Mucosa of descending colon (tissue), 3 donors: ENCODE measurements around the gene NUDT3. TPM values are rescaled to one million over a fixed set of nuclear protein-coding genes. Genes with fewer than 3 reads are reported as not detected.

Experiments used
- ATAC-seq: fragments of 200-7000 bp; cut with Tn5 transposase; one replicate; pipeline ENCODE4 v1.9.1; 2020; ENCODE audit warnings: mild to moderate bottlenecking, moderate library complexity
- DNase-seq, 3 donors: peaks; one replicate each; pipeline ENCODE4 v3.0.0-alpha.2; 2020
- H3K36me3 ChIP-seq: fragments of 200-600 bp; one replicate; pipeline ENCODE4 v1.8.0; 2021; ENCODE audit warnings: low read depth, mild to moderate bottlenecking
- H3K4me1 ChIP-seq: fragments of 200-600 bp; one replicate; pipeline ENCODE4 v1.8.0; 2021; ENCODE audit warnings: low read depth, mild to moderate bottlenecking
- H3K4me3 ChIP-seq: fragments of 200-600 bp; one replicate; pipeline ENCODE4 v1.8.0; 2021; ENCODE audit warnings: mild to moderate bottlenecking
- H3K9me3 ChIP-seq: fragments of 200-600 bp; one replicate; pipeline ENCODE4 v1.8.0; 2021; ENCODE audit warnings: mild to moderate bottlenecking
- intact Hi-C, 2 donors: fragments of 100-400 bp; cut with DNase I in 1 of 2; cut with micrococcal nuclease in 1 of 2; formaldehyde crosslinking; loops; one replicate each; pipeline versions ENCODE4 v1.11.0 to v1.11.1; 2022; cut with DNase I, micrococcal nuclease
- total RNA-seq, 3 donors: library from RNA; stranded (reverse); fragmentation: NEBNext Ultra II Directional in 2 of 3; extraction: Animal tissue kit (Norgen Biotek cat#: 25700) in 2 of 3; gene quantifications; one replicate each; pipeline versions ENCODE4 v1.2.1 to v1.2.4, GENCODE V29; 2021 to 2023
- TF ChIP-seq, protein P1 (sequence below): fragments of 200-600 bp; IDR thresholded peaks from one replicate; pipeline ENCODE4 v1.8.0; 2022; ENCODE audit warnings: antibody characterized with exemption, mild to moderate bottlenecking
- donor health status: DM: no; HTN: no; CAD: no; lungs with moderate emphysema.
- donor health status: DM: no; HTN: no; CAD: no.
- donor health status: DM: no; HTN: yes; CAD: no.

Gene NUDT3
- total RNA-seq, 3 donors from 2014 or later: 19.1 to 48.7 (median 26.7) TPM

DNA sequence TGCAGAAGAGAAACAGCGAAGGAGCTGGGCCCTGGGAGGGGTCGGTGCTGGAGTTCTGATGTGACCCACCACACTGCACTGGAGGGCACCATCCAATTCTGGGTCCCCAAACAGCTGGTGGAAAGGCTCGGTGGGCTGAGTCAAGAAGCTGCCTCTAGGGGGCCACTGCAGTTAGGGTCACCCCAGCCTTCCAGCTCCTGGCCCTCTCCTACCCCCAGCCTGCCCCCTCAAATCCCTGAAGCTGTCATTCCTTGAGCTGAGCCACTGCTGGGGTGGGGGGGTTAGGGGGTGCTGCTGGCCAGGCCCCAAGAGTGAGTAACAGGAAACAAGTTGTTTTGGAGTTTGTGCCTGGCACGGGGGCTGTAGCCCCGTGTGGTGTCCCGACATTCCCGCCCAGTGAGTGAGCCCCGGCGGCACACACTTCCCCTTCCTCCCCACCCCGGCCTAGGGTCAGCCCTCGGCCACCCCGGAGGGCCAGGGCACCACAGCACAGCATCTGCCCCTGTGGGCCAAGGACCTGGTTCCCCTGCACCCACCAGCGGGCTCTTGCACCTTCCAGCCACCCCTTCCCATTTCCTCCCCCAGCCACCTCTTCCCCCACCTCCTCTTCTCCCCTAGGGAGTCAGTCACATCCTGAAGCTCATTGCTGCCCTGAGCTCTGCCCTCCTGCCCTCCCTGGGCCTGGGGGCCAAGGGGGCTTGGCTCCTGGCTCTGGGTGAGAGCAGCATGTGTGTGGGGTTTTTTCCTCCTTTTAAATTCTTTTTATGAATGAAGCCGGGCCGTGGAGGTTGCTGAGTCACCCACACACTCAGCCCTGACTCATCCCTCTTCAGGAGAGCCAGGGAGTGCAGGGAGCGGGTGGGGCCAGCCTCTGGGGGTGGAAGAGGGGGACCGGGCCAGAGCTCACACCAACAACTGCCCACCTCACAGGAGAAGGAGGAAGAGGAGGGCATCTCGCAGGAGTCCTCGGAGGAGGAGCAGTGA lies 148.3 kb downstream of the NUDT3 start:
- no peak overlapping the region for H3K4me3 ChIP-seq
- TF ChIP-seq, protein P1, sequence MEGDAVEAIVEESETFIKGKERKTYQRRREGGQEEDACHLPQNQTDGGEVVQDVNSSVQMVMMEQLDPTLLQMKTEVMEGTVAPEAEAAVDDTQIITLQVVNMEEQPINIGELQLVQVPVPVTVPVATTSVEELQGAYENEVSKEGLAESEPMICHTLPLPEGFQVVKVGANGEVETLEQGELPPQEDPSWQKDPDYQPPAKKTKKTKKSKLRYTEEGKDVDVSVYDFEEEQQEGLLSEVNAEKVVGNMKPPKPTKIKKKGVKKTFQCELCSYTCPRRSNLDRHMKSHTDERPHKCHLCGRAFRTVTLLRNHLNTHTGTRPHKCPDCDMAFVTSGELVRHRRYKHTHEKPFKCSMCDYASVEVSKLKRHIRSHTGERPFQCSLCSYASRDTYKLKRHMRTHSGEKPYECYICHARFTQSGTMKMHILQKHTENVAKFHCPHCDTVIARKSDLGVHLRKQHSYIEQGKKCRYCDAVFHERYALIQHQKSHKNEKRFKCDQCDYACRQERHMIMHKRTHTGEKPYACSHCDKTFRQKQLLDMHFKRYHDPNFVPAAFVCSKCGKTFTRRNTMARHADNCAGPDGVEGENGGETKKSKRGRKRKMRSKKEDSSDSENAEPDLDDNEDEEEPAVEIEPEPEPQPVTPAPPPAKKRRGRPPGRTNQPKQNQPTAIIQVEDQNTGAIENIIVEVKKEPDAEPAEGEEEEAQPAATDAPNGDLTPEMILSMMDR: no peak
- intact Hi-C loops: loop anchor here (10.0 kb wide), 1 partner anchor 171 kb away; no protein-coding TSS in a partner anchor
- H3K36me3 ChIP-seq: no peaks in the 10 kb centered on the region
- peaks cover 12% of the 10 kb centered on the region for H3K4me1 ChIP-seq
- ATAC-seq (peak; percentile 17), DNase-seq (peak in 1 of 3 donors; percentile 78)
- no peaks in the 10 kb centered on the region for H3K9me3 ChIP-seq

DNA sequence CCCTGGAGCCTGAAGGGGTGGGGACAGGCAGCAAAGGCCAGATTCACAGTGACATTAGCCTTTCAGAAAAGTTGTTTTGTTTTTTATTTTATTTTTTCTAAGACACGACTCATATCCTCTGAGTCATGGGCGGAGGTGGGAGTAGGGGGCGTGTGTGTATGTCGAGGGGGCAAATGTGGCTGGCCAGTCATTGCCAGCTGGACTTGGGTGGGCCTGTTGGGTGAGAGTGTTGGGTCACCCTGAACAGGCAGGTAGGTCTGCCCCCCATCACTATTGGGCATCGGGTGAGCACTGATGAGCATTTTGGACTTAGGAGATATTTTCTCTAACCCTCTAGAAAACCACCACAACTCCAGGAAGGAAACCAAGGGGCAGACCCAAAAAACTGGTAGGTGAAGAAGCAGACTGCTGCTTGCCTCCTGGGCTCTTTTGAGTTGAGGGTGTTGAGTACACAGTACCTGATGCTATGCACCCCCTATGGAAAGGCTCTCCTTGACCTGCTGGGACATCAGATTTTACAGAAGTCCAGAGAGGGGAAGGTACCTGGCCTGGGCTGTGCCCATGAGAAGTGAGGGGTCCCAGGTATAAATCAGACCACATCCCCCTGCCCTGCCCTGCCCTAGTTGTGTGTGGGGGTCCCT lies 149.2 kb downstream of the NUDT3 start:
- TF ChIP-seq, protein P1: no peak
- no peak overlapping the region for H3K4me3 ChIP-seq
- peaks cover 10% of the 10 kb centered on the region for H3K4me1 ChIP-seq
- DNase-seq: no peak
- intact Hi-C loops: loop anchor here (10.0 kb wide), 1 partner anchor 172 kb away; no protein-coding TSS in a partner anchor
- H3K36me3 ChIP-seq: no peaks in the 10 kb centered on the region
- ATAC-seq: no peak
- H3K9me3 ChIP-seq: no peaks in the 10 kb centered on the region

DNA sequence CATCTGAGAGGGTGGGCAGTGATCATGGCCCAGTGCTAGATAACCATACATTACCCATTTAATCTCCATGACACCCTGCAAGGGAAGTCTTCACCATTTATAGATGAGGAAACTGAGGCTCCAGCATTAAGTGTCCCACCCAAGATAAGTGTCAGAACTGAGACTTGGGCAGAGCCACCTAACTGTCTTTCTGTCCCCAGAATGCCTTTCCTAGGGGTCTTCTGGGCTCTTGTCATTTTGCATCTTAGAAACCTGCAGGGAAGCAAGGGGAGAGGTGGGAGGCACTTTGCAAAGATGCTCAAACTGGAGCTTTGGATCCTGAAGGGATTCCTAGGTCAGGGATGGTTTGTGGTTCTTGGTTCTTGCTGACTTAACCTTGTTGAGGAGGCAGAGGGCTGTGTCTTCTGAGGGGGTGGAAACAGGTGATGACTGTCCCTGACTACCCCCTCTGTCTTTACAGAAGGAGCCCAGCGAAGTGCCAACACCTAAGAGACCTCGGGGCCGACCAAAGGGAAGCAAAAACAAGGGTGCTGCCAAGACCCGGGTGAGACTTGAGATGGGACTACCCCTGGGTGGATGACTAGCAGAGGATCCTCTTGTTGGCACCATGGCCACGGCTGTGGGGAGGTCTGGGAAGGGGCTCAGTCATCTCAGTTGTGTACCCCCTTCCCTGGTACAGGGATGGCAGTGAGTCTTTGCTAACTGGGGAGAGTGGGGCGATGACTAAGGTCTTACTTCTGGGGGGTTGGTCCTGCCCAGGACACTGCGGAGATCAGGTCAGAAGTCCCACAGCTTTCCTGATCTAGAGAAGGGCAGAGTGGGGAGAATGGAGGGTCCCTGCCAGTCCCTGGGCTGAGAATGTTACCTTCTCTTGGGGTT lies 150.0 kb downstream of the NUDT3 start:
- Histone ChIP-seq H3K4me1 (peaks cover 6% of the 10 kb centered on the region), H3K9me3 (no peaks in the 10 kb centered on the region), H3K4me3 (no peak overlapping the region), H3K36me3 (no peaks in the 10 kb centered on the region)
- TF ChIP-seq, protein P1: no peak
- ATAC-seq (no peak), DNase-seq (no peak)
- intact Hi-C loops: loop anchor here (10.0 kb wide), 1 partner anchor 172 kb away; no protein-coding TSS in a partner anchor

DNA sequence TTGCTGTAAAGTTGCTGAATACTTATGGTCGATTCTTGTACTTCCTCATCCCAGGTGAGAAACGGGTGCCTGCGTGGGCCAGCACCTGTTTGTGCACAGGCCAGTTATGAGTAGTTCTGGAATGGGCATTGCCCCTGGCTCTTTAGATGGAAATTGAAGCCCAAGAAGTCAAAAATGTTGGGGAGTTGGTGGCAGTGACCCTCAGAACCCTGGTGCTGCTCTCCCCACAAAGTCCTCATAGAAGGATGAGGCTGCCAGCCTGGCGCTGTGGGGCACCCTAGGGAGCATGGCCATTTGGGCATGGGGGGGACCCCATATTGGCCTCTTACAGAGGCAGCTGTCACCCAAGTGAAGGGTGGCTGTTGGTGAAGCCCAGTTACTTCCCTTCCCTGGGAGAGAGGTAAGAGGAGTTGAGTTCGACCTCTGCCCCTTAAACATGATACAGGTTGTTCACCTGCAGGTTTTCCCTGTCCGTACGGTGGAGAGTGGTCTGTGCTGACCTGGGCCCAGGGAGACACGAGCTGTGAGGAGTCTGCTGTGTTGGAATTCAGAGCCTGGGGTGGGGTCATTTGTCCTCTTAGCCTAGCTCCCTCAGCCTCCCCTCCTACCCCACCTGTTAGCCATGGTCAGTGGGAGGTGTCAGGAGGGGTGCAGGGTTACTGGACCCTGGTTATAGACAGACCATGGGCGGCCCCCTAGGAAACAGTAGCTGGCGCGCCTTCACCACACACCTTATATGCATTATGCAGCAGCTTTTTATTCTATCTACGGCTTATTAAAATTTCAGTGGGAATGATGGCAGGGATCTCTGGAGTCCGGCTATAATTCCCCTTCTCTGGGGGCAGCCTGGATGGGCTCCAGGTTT lies 150.9 kb downstream of the NUDT3 start:
- no peak for ATAC-seq
- Histone ChIP-seq H3K36me3 (no peaks in the 10 kb centered on the region), H3K4me3 (no peak overlapping the region), H3K9me3 (no peaks in the 10 kb centered on the region), H3K4me1 (peaks cover 6% of the 10 kb centered on the region)
- intact Hi-C loops: loop anchor here (10.0 kb wide), 1 partner anchor 173 kb away; no protein-coding TSS in a partner anchor
- TF ChIP-seq, protein P1: no peak
- peak in 1 of 3 donors; percentile 31 for DNase-seq
